SK-N-SH (cell line): ENCODE measurements around the gene HSPBP1. TPM values are rescaled to one million over a fixed set of nuclear protein-coding genes. Genes with fewer than 3 reads are reported as not detected.
A peak's percentile ranks its signal among the peaks of the same experiment; 100 is the strongest.

Experiments used
- CTCF ChIA-PET: fragments of 300-600, 350-600 bp; formaldehyde crosslinking; extraction: SDS; loops from one replicate; lab custom pipeline; 2021; lab: Yijun Ruan, JAX
- POLR2A ChIA-PET: fragments of 350-600 bp; sonication (Branson Sonifier 250); formaldehyde crosslinking; extraction: SDS; loops from one replicate; lab custom pipeline; 2020; ENCODE audit warnings: antibody characterized with exemption, inconsistent platforms; lab: Yijun Ruan, JAX
- DNase-seq: peaks from one replicate; pipeline ENCODE4 v3.0.0; 2012
- H2AFZ ChIP-seq: fragments of 200-600 bp; sonication (generic); 2 replicates; pipeline ENCODE4 v1.8.1; 2016; ENCODE audit warnings: antibody characterized with exemption, mild to moderate bottlenecking, low read depth
- H3F3A ChIP-seq: fragments of 200-600 bp; sonication (generic); replicated peaks from 2 replicates; pipeline ENCODE3; 2016; ENCODE audit warnings: antibody characterized with exemption, mild to moderate bottlenecking; ENCODE audit not compliant: insufficient read depth
- H3K27ac ChIP-seq, 2 experiments: fragments of 200-500 bp in 1 of 2; fragments of 200-600 bp in 1 of 2; sonication (Bioruptor generic) in 1 of 2; sonication (generic), shearing (Covaris generic) in 1 of 2; 2 replicates each; pipeline versions ENCODE4 v1.5.1 to v1.6.1; 2014 to 2016; ENCODE audit warnings: low read depth in 2 of 2, inconsistent platforms in 1 of 2, low read length in 1 of 2, mild to moderate bottlenecking in 1 of 2, mixed read lengths in 1 of 2
- H3K27me3 ChIP-seq: fragments of 200-600 bp; sonication (generic), shearing (Covaris generic); 2 replicates; pipeline ENCODE4 v1.6.1; 2016; ENCODE audit warnings: mixed run types; ENCODE audit not compliant: insufficient read depth
- H3K36me3 ChIP-seq, 2 experiments: fragments of 200-500 bp in 1 of 2; fragments of 200-600 bp in 1 of 2; sonication (Bioruptor generic) in 1 of 2; sonication (generic) in 1 of 2; replicated peaks in 1 of 2; 2 replicates each; pipeline versions ENCODE3 to v1.5.1; 2014 to 2016; ENCODE audit warnings: low read length in 1 of 2, mild to moderate bottlenecking in 1 of 2; ENCODE audit not compliant: insufficient read depth in 2 of 2, control insufficient read depth in 1 of 2
- H3K4me1 ChIP-seq, 2 experiments: fragments of 200-500 bp in 1 of 2; fragments of 200-600 bp in 1 of 2; sonication (Bioruptor generic) in 1 of 2; sonication (generic), shearing (Covaris generic) in 1 of 2; 2 replicates each; pipeline versions ENCODE4 v1.5.1 to v1.6.1; 2014 to 2016; ENCODE audit warnings: low read depth in 1 of 2, low read length in 1 of 2, mixed run types in 1 of 2; ENCODE audit not compliant: insufficient read depth in 2 of 2, control insufficient read depth in 1 of 2
- H3K4me2 ChIP-seq: fragments of 200-600 bp; sonication (generic), shearing (Covaris generic); 2 replicates; pipeline ENCODE4 v1.6.1; 2017; ENCODE audit warnings: mixed run types
- H3K4me3 ChIP-seq, 2 experiments: fragments of 200-500 bp in 1 of 2; fragments of 200-600 bp in 1 of 2; sonication (Bioruptor generic) in 1 of 2; sonication (generic), shearing (Covaris generic) in 1 of 2; 2 replicates each; pipeline versions ENCODE4 v1.5.1 to v1.8.1; 2014 to 2016; ENCODE audit warnings: low read depth in 2 of 2, inconsistent platforms in 1 of 2, low read length in 1 of 2, mild to moderate bottlenecking in 1 of 2, mixed read lengths in 1 of 2, moderate library complexity in 1 of 2
- H3K79me2 ChIP-seq: fragments of 200-600 bp; sonication (generic); 2 replicates; pipeline ENCODE4 v1.8.1; 2017; ENCODE audit warnings: mild to moderate bottlenecking; ENCODE audit not compliant: insufficient read depth
- H3K9ac ChIP-seq: fragments of 200-600 bp; sonication (generic); 2 replicates; pipeline ENCODE4 v1.6.1; 2017; ENCODE audit warnings: mixed run types
- H3K9me2 ChIP-seq: fragments of 200-600 bp; sonication (generic); 2 replicates; pipeline ENCODE4 v1.6.1; 2017; ENCODE audit warnings: mixed run types
- H3K9me3 ChIP-seq: fragments of 200-600 bp; sonication (generic); 2 replicates; pipeline ENCODE4 v1.6.1; 2017; ENCODE audit warnings: mixed run types, mild to moderate bottlenecking, moderate library complexity
- H4K20me1 ChIP-seq: fragments of 200-600 bp; sonication (generic); 2 replicates; pipeline ENCODE4 v1.6.1; 2017; ENCODE audit warnings: mild to moderate bottlenecking, mixed run types; ENCODE audit not compliant: insufficient read depth
- ELF1 ChIP-seq: IDR thresholded peaks from 2 replicates; pipeline ENCODE4 v1.4.0; 2012
- EP300 ChIP-seq, 2 experiments: IDR thresholded peaks; 2 replicates each; pipeline versions ENCODE4 v1.4.0 to v1.6.1; 2012; ENCODE audit warnings: borderline replicate concordance in 1 of 2, low read depth in 1 of 2, low read length in 1 of 2
- EZH2phosphoT487 ChIP-seq: fragments of 200-600 bp; sonication (generic); IDR thresholded peaks from 2 replicates; pipeline ENCODE4 v1.6.1; 2017; ENCODE audit warnings: low read depth, mixed run types, mild to moderate bottlenecking, antibody characterized with exemption, moderate library complexity, borderline replicate concordance
- FOXJ3 ChIP-seq: sonication (generic); formaldehyde crosslinking; IDR thresholded peaks from 2 replicates; pipeline ENCODE4 v1.5.1; 2020; ENCODE audit warnings: mild to moderate bottlenecking, missing genetic modification reagents
- GABPA ChIP-seq: IDR thresholded peaks from 2 replicates; pipeline ENCODE4 v1.4.0; 2012; ENCODE audit warnings: low read depth, mild to moderate bottlenecking
- GATA2 ChIP-seq: sonication (generic); formaldehyde crosslinking; IDR thresholded peaks from 2 replicates; pipeline ENCODE4 v1.5.0; 2020; ENCODE audit warnings: mild to moderate bottlenecking, missing genetic modification reagents
- MEF2A ChIP-seq: IDR thresholded peaks from 2 replicates; pipeline ENCODE4 v1.4.0; 2012; ENCODE audit warnings: low read depth, borderline replicate concordance
- NFIC ChIP-seq: IDR thresholded peaks from 2 replicates; pipeline ENCODE4 v1.4.0; 2012; ENCODE audit warnings: borderline replicate concordance
- NRF1 ChIP-seq: IDR thresholded peaks from 2 replicates; pipeline ENCODE4 v1.6.1; 2012; ENCODE audit warnings: low read depth, mild to moderate bottlenecking, low read length
- RAD21 ChIP-seq: IDR thresholded peaks from 2 replicates; pipeline ENCODE4 v1.6.1; 2012; ENCODE audit warnings: mild to moderate bottlenecking, low read length
- RCOR1 ChIP-seq: fragments of 150-350 bp; IDR thresholded peaks from 2 replicates; pipeline ENCODE4 v1.6.1; 2017; ENCODE audit warnings: antibody characterized with exemption, low read length
- RFX5 ChIP-seq: IDR thresholded peaks from 2 replicates; pipeline ENCODE4 v1.6.1; 2012; ENCODE audit warnings: mild to moderate bottlenecking, improper control_type of control experiment, low read length
- SIN3A ChIP-seq: IDR thresholded peaks from 2 replicates; pipeline ENCODE4 v1.6.1; 2012; ENCODE audit warnings: low read depth, mild to moderate bottlenecking, low read length, moderate library complexity, borderline replicate concordance
- TCF12 ChIP-seq: IDR thresholded peaks from 2 replicates; pipeline ENCODE4 v1.4.0; 2012
- TEAD4 ChIP-seq: IDR thresholded peaks from 2 replicates; pipeline ENCODE4 v1.4.0; 2012; ENCODE audit warnings: mild to moderate bottlenecking, borderline replicate concordance; ENCODE audit not compliant: insufficient read depth
- WGBS: methylation state at CpG from one replicate; pipeline ENCODE4 v1.1.6; 2017; ENCODE audit warnings: low lambda C conversion rate; 5-methylcytosine and 5-hydroxymethylcytosine counted together
- polyA plus RNA-seq, 3 experiments: library from polyadenylated mRNA; depleted of rRNA; stranded (reverse); fragments of >200 nt; gene quantifications; 2 replicates each; pipeline ENCODE4 v1.2.3, GENCODE V29; 2012
- TF ChIP-seq, protein P1 (sequence below): IDR thresholded peaks from 2 replicates; pipeline ENCODE4 v1.4.0; 2012; ENCODE audit warnings: low read depth
- TF ChIP-seq, protein P2 (sequence below): fragments of 150-350 bp; IDR thresholded peaks from 2 replicates; pipeline ENCODE4 v1.6.1; 2017; ENCODE audit warnings: antibody characterized with exemption, low read length, low read depth, borderline replicate concordance
- TF ChIP-seq, protein P3 (sequence below): IDR thresholded peaks from 2 replicates; pipeline ENCODE4 v1.6.1; 2012; ENCODE audit warnings: mild to moderate bottlenecking, low read depth, low read length, moderate library complexity

HSPBP1 gene
- polyA plus RNA-seq, 1 of the 3 experiments (the other 2 are of a cell fraction): 55.4 TPM

DNA sequence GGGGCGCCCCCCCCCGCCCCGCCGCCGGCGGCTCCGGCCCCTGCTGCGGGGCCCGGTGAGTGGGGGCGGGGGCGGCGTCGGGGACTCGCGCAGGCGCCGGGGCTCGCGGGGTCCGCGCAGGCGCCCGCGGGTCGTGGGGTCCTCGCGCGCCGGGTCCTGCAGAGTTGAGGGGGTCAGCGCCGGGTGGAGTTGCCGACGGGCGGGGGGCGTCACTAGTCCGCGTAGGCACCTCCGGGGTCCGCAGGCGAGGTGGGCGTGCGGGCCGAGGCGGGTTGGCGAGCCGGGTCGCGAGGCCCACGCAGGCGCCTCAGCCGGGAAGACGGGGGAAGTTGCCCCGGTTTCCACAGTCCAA lies 21.5 kb downstream of the HSPBP1 start:
- Histone ChIP-seq H3K4me1 (peaks cover 17 to 26% of the 10 kb centered on the region in 2 experiments; a peak in 3 of 4 replicates), H3K27me3 (no peaks in the 10 kb centered on the region), H4K20me1 (peaks cover 48% of the 10 kb centered on the region), H3K9ac (peak overlapping the region; percentile 90), H3K4me2 (peak overlapping the region; percentile 96), H3K9me2 (no peaks in the 10 kb centered on the region), H3K9me3 (no peaks in the 10 kb centered on the region), H3K27ac (peak overlapping the region; percentile 82 to 90), H2AFZ (no peak overlapping the region; the same call in 1 of the 2 replicates), H3K4me3 (peak overlapping the region; percentile 87 to 94), H3F3A (peaks cover 2% of the 10 kb centered on the region), H3K36me3 (peaks cover 0 to 4% of the 10 kb centered on the region in 2 experiments), H3K79me2 (peaks cover 52% of the 10 kb centered on the region)
- peak; percentile 87 for DNase-seq
- ChIA-PET CTCF (interaction anchor here (1.3 to 2.2 kb wide), 4 partner anchors 43 to 99 kb away, joined by 3 to 6 read pairs (median 6); partner anchors contain the start of gene DNAAF3), POLR2A (interaction anchor here (1.0 to 2.3 kb wide), 8 partner anchors 11 to 149 kb away, joined by 3 to 19 read pairs (median 10); partner anchors contain the start of genes HSPBP1, KMT5C, SYT5 and TMEM86B)
- TF ChIP-seq NRF1: peak; percentile 75
- no peak for TF ChIP-seq EZH2phosphoT487
- WGBS: 3% methylated on average over 5 of the region's 53 CpGs

DNA sequence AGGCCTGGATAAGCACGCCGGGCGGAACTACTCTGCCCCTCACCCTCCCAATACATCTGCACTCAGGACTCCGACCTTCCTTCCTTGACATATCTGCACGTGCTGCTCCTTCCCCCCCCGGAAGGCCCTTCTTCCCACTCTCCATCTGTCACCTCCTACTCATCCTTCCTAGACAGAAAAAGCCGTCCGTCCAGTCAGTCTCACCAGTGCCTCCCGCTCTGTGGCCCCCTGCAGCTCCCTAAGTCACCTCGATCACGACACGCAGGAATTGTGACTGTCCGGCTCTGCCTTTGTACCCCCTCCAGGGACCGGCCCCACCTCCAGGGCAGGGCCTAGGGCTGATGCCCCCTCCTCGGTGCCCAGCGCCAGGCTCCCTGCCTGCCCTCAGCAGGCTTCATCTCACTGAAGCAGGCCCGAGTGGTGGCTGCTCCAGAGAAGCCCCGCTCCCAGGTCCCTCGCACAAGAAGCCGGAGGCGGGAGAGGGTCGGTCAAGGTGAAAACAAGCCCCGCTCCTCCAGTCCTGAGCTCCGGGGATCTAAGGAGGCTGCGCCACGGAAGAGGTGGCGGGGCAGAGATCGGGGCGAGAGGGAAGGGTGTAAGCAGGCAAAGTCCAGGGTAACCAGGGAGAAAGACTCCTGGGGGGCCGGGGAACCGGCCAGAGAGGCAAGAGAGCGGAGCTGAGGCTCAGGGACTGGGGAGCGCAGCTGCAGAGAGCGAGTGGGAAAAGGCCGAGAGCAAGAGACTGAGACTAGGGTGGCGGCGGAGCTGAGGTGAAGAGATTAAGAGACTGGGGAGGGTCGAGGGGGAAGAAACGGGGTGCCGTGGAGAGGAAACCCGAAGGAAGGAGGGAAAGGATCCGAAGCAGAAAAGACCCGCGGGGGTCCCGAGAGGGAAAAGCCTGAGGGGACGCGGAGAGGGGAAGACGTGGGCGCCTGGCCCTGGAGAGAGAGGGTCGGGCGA lies 22.2 kb downstream of the HSPBP1 start:
- WGBS: 7% methylated on average over 46 of the region's 51 CpGs
- H4K20me1 ChIP-seq: peaks cover 55% of the 10 kb centered on the region
- TF ChIP-seq, protein P1, sequence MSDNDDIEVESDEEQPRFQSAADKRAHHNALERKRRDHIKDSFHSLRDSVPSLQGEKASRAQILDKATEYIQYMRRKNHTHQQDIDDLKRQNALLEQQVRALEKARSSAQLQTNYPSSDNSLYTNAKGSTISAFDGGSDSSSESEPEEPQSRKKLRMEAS: peak; percentile 76; the same call in 1 of the 2 replicates
- TF ChIP-seq NRF1 (no peak), RAD21 (no peak), ELF1 (no peak), GABPA (no peak), NFIC (no peak), SIN3A (0 out of 2 replicates have a peak, but pooled peaks have one; percentile 57), TEAD4 (no peak), FOXJ3 (CRISPR knock-in tag) (no peak), RCOR1 (no peak), RFX5 (no peak), GATA2 (CRISPR knock-in tag) (no peak), TCF12 (no peak), MEF2A (no peak), EP300 (IDR thresholded peaks at IDR 0.05; ENCODE audit: borderline replicate concordance in 1 of 2, low read depth in 1 of 2, low read length in 1 of 2) (no peak)
- TF ChIP-seq, protein P2, sequence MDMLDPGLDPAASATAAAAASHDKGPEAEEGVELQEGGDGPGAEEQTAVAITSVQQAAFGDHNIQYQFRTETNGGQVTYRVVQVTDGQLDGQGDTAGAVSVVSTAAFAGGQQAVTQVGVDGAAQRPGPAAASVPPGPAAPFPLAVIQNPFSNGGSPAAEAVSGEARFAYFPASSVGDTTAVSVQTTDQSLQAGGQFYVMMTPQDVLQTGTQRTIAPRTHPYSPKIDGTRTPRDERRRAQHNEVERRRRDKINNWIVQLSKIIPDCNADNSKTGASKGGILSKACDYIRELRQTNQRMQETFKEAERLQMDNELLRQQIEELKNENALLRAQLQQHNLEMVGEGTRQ: no peak
- TF ChIP-seq, protein P3, sequence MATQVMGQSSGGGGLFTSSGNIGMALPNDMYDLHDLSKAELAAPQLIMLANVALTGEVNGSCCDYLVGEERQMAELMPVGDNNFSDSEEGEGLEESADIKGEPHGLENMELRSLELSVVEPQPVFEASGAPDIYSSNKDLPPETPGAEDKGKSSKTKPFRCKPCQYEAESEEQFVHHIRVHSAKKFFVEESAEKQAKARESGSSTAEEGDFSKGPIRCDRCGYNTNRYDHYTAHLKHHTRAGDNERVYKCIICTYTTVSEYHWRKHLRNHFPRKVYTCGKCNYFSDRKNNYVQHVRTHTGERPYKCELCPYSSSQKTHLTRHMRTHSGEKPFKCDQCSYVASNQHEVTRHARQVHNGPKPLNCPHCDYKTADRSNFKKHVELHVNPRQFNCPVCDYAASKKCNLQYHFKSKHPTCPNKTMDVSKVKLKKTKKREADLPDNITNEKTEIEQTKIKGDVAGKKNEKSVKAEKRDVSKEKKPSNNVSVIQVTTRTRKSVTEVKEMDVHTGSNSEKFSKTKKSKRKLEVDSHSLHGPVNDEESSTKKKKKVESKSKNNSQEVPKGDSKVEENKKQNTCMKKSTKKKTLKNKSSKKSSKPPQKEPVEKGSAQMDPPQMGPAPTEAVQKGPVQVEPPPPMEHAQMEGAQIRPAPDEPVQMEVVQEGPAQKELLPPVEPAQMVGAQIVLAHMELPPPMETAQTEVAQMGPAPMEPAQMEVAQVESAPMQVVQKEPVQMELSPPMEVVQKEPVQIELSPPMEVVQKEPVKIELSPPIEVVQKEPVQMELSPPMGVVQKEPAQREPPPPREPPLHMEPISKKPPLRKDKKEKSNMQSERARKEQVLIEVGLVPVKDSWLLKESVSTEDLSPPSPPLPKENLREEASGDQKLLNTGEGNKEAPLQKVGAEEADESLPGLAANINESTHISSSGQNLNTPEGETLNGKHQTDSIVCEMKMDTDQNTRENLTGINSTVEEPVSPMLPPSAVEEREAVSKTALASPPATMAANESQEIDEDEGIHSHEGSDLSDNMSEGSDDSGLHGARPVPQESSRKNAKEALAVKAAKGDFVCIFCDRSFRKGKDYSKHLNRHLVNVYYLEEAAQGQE: no peak

More for the DNA sequence above, 22.2 kb downstream of the HSPBP1 start:
- Histone ChIP-seq H3K4me3 (peak overlapping the region; percentile 87 to 94), H3K9ac (peak overlapping the region; percentile 90), H3K9me2 (no peaks in the 10 kb centered on the region), H3K4me1 (peaks cover 17 to 26% of the 10 kb centered on the region in 2 experiments; a peak in 3 of 4 replicates), H3K36me3 (peaks cover 0 to 4% of the 10 kb centered on the region in 2 experiments), H3K9me3 (no peaks in the 10 kb centered on the region), H2AFZ (no peak overlapping the region), H3K79me2 (peaks cover 59% of the 10 kb centered on the region), H3K4me2 (peak overlapping the region; percentile 96), H3K27ac (peak overlapping the region; percentile 11 to 37; a peak in 2 of 4 replicates), H3F3A (peaks cover 2% of the 10 kb centered on the region), H3K27me3 (no peaks in the 10 kb centered on the region)
- POLR2A ChIA-PET: interaction anchor here (1.3 to 1.6 kb wide), 2 partner anchors 10 to 22 kb away, joined by 3 to 5 read pairs; partner anchors contain the start of gene HSPBP1
- CTCF ChIA-PET: interaction anchor here (0.7 to 1.8 kb wide), 2 partner anchors 44 to 80 kb away, joined by 3 to 5 read pairs; no protein-coding TSS in a partner anchor
- peak; percentile 55 for DNase-seq
